Measurements from ENCODE around the gene SNX24. TPM values are rescaled to one million over a fixed set of nuclear protein-coding genes. Genes with fewer than 3 reads are reported as not detected.
A peak's percentile ranks its signal among the peaks of the same experiment; 100 is the strongest.

Gene SNX24
- polyA plus RNA-seq, 2 of the 4 experiments (the other 2 are of a cell fraction), result 20.4 to 22.4 TPM

- ChIA-PET CTCF (interaction anchor here (0.7 kb wide), 1 partner anchor 67 kb away, joined by 3 read pairs; no protein-coding TSS in a partner anchor), POLR2A (no interaction called here)
- no peak overlapping the region for H3K4me3 ChIP-seq
- no peak overlapping the region for H3K4me2 ChIP-seq
- ATAC-seq (no peak), DNase-seq (ENCODE audit: low read depth in 1 of 2, low spot score in 1 of 2) (no peak), FAIRE-seq (no peak)
- H3K27ac ChIP-seq, result no peak overlapping the region
- 70% methylated on average over 4 of the region's 4 CpGs for WGBS (ENCODE audit: missing lambda C conversion rate)
- no peaks in the 10 kb centered on the region for H3K4me1 ChIP-seq
- no peak for TF ChIP-seq ZC3H11A (IDR thresholded peaks at IDR 0.05)
- TF ChIP-seq EHMT2 (IDR thresholded peaks at IDR 0.05; ENCODE audit: low read depth), result no peak
- no peak for TF ChIP-seq CHD4 (IDR thresholded peaks at IDR 0.05; ENCODE audit: borderline replicate concordance)
- TF ChIP-seq PHF8 (IDR thresholded peaks at IDR 0.05; ENCODE audit: borderline replicate concordance, low read depth), result no peak
- 0 out of 3 replicates have a peak, but pooled peaks cover 3% of the 10 kb centered on the region for H3K9me3 ChIP-seq
These were observed 114.5 kb downstream of the SNX24 start for GRCh38 chr5:122959740-122960445.

DNA sequence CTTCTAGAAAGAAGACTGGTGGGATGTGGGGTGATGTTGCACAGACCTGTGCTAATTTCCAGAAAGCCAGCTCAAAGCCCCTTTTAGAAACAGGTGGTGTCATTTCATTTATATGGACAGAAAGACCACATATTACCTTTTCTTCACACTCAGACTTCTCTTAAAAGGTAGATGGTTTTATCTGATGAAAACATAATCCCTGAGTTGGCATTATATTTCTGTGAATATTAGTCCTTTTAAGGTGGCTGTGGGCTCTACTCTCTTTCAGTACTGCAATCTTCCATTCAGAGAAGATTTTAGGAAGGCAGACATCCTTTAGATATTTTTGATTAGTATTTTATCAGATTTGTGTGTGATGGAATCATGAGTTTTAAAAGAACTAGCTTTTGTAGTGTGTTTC lies 117.9 kb downstream of the SNX24 start:
- POLR2A ChIA-PET, result no interaction called here
- no peaks in the 10 kb centered on the region for H3K4me1 ChIP-seq
- no peak for FAIRE-seq

DNA sequence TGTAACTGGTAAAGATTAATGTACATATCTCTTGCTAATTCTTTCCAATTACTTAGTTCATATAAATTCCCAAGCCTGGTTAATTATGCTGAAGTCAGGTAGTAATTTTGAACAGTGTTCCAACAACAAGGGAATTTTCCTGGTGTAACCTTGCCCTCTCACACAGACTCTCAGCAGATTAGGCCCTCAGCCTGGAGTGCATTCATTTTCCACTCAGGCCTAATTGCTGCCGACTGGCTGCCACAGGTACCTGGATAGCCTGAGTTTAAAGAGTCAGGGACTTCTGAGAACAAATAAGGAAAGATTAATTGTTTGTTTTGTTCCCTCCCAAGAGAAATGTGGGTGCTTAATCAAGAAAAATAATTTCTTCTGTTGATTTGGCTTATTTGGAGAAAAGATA lies 119.7 kb downstream of the SNX24 start:
- no peaks in the 10 kb centered on the region for H3K4me1 ChIP-seq
- no peak overlapping the region for H3K27ac ChIP-seq
- FAIRE-seq (no peak), ATAC-seq (no peak), DNase-seq (ENCODE audit: low read depth in 1 of 2, low spot score in 1 of 2) (no peak)
- no peak overlapping the region for H3K4me2 ChIP-seq
- ChIA-PET CTCF (no interaction called here), POLR2A (no interaction called here)
- no peak overlapping the region for H3K4me3 ChIP-seq
- WGBS (ENCODE audit: missing lambda C conversion rate), result 93% methylated on average over 1 of the region's 1 CpG
- no peaks in the 10 kb centered on the region for H3K9me3 ChIP-seq
- TF ChIP-seq CHD4 (IDR thresholded peaks at IDR 0.05; ENCODE audit: borderline replicate concordance), result no peak
- TF ChIP-seq, protein P1, sequence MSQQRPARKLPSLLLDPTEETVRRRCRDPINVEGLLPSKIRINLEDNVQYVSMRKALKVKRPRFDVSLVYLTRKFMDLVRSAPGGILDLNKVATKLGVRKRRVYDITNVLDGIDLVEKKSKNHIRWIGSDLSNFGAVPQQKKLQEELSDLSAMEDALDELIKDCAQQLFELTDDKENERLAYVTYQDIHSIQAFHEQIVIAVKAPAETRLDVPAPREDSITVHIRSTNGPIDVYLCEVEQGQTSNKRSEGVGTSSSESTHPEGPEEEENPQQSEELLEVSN (IDR thresholded peaks at IDR 0.05; ENCODE audit: borderline replicate concordance, low read depth), result no peak
- no peak for TF ChIP-seq ATOH8 (CRISPR knock-in tag; IDR thresholded peaks at IDR 0.05; ENCODE audit: low read depth)
- no peak for TF ChIP-seq NFE2L2 (conservative IDR thresholded peaks at IDR 0.05; ENCODE audit: low read length)
- no peak for TF ChIP-seq FOSB (CRISPR knock-in tag; IDR thresholded peaks at IDR 0.05)
- TF ChIP-seq FOSL2 (IDR thresholded peaks at IDR 0.05), result no peak
- TF ChIP-seq FOSL2 (CRISPR knock-in tag; IDR thresholded peaks at IDR 0.05), result no peak
- TF ChIP-seq BCL3 (IDR thresholded peaks at IDR 0.05), result no peak
- TF ChIP-seq, protein P2, sequence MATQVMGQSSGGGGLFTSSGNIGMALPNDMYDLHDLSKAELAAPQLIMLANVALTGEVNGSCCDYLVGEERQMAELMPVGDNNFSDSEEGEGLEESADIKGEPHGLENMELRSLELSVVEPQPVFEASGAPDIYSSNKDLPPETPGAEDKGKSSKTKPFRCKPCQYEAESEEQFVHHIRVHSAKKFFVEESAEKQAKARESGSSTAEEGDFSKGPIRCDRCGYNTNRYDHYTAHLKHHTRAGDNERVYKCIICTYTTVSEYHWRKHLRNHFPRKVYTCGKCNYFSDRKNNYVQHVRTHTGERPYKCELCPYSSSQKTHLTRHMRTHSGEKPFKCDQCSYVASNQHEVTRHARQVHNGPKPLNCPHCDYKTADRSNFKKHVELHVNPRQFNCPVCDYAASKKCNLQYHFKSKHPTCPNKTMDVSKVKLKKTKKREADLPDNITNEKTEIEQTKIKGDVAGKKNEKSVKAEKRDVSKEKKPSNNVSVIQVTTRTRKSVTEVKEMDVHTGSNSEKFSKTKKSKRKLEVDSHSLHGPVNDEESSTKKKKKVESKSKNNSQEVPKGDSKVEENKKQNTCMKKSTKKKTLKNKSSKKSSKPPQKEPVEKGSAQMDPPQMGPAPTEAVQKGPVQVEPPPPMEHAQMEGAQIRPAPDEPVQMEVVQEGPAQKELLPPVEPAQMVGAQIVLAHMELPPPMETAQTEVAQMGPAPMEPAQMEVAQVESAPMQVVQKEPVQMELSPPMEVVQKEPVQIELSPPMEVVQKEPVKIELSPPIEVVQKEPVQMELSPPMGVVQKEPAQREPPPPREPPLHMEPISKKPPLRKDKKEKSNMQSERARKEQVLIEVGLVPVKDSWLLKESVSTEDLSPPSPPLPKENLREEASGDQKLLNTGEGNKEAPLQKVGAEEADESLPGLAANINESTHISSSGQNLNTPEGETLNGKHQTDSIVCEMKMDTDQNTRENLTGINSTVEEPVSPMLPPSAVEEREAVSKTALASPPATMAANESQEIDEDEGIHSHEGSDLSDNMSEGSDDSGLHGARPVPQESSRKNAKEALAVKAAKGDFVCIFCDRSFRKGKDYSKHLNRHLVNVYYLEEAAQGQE (IDR thresholded peaks at IDR 0.05), result no peak
- TF ChIP-seq, protein P3, sequence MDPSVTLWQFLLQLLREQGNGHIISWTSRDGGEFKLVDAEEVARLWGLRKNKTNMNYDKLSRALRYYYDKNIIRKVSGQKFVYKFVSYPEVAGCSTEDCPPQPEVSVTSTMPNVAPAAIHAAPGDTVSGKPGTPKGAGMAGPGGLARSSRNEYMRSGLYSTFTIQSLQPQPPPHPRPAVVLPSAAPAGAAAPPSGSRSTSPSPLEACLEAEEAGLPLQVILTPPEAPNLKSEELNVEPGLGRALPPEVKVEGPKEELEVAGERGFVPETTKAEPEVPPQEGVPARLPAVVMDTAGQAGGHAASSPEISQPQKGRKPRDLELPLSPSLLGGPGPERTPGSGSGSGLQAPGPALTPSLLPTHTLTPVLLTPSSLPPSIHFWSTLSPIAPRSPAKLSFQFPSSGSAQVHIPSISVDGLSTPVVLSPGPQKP (IDR thresholded peaks at IDR 0.05; ENCODE audit: low read depth, low read length), result no peak
- TF ChIP-seq TP53 (CRISPR knock-in tag; IDR thresholded peaks at IDR 0.05), result no peak
- no peak for TF ChIP-seq MAZ (IDR thresholded peaks at IDR 0.05; ENCODE audit: borderline replicate concordance, low read depth, low read length)
- TF ChIP-seq JUNB (IDR thresholded peaks at IDR 0.05), result no peak

More for the DNA sequence above, 117.9 kb downstream of the SNX24 start:
- CTCF ChIA-PET, result no interaction called here
- no peak overlapping the region for H3K4me2 ChIP-seq
- no peak for DNase-seq (ENCODE audit: low read depth in 1 of 2, low spot score in 1 of 2)
- H3K27ac ChIP-seq, result no peak overlapping the region
- H3K4me3 ChIP-seq, result no peak overlapping the region
- TF ChIP-seq CBX8 (IDR thresholded peaks at IDR 0.05) (no peak), MAFK (IDR thresholded peaks at IDR 0.05; ENCODE audit: partially characterized antibody) (peak; percentile 54), CBX2 (IDR thresholded peaks at IDR 0.05; ENCODE audit: borderline replicate concordance, low read depth) (no peak), POLR2AphosphoS2 (conservative IDR thresholded peaks at IDR 0.05; ENCODE audit: low read length) (no peak), BCL3 (IDR thresholded peaks at IDR 0.05) (no peak)
- TF ChIP-seq, protein P4, sequence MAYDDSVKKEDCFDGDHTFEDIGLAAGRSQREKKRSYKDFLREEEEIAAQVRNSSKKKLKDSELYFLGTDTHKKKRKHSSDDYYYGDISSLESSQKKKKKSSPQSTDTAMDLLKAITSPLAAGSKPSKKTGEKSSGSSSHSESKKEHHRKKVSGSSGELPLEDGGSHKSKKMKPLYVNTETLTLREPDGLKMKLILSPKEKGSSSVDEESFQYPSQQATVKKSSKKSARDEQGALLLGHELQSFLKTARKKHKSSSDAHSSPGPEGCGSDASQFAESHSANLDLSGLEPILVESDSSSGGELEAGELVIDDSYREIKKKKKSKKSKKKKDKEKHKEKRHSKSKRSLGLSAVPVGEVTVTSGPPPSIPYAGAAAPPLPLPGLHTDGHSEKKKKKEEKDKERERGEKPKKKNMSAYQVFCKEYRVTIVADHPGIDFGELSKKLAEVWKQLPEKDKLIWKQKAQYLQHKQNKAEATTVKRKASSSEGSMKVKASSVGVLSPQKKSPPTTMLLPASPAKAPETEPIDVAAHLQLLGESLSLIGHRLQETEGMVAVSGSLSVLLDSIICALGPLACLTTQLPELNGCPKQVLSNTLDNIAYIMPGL (CRISPR knock-in tag; IDR thresholded peaks at IDR 0.05; ENCODE audit: borderline replicate concordance), result no peak
- ATAC-seq, result no peak
- no peaks in the 10 kb centered on the region for H3K9me3 ChIP-seq
